HCT116 (cell line): ENCODE results near the gene PYGL. TPM values are rescaled to one million over a fixed set of nuclear protein-coding genes. Genes with fewer than 3 reads are reported as not detected.

Source experiments
- ATAC-seq: fragments of 200-7000 bp; cut with Tn5 transposase; 2 replicates; pipeline ENCODE4 v1.9.1; 2020; ENCODE audit warnings: mild to moderate bottlenecking, moderate library complexity
- BruUV-seq: library from RNA; stranded (reverse); fragments of 400-500 nt; replicated peaks from 2 replicates; lab custom pipeline; 2021; lab: Mats Ljungman, UMichigan
- CTCF ChIA-PET: fragments of 300-600 bp; sonication (Branson Sonifier 250); formaldehyde crosslinking; loops from one replicate; lab custom pipeline; 2021; ENCODE audit warnings: antibody characterized with exemption; lab: Charles Lee
- POLR2A ChIA-PET: fragments of 300-600, 350-600 bp; sonication (Branson Sonifier 250); formaldehyde crosslinking; loops from one replicate; lab custom pipeline; 2021; ENCODE audit warnings: antibody characterized with exemption; lab: Charles Lee
- RAD21 ChIA-PET, 2 experiments: fragments of 300-600 bp; sonication (Branson Sonifier 250); formaldehyde crosslinking; loops; one replicate each; lab custom pipeline; 2023; ENCODE audit warnings: low total read pairs in 2 of 2; ENCODE audit not compliant: uncharacterized antibody in 2 of 2, unreplicated experiment in 2 of 2, low non-redundant PET in 1 of 2; lab: Charles Lee
- DNase-seq: peaks from one replicate; pipeline ENCODE4 v3.0.0-alpha.2; 2010; ENCODE audit warnings: low read depth, low spot score
- H2AFZ ChIP-seq: fragments of 200-600 bp; shearing (Covaris generic), sonication (generic); 2 replicates; pipeline ENCODE4 v1.6.1; 2017; ENCODE audit warnings: low read depth, mixed run types, mixed read lengths, antibody characterized with exemption, low read length; ENCODE audit not compliant: poor library complexity, severe bottlenecking
- H3K27ac ChIP-seq: 2 replicates; pipeline ENCODE4 v1.5.1; 2012; ENCODE audit warnings: low read depth, low read length
- H3K27me3 ChIP-seq: fragments of 200-600 bp; sonication (generic); 2 replicates; pipeline ENCODE4 v1.6.1; 2016; ENCODE audit warnings: mixed run types, low read length, mixed read lengths; ENCODE audit not compliant: insufficient read depth
- H3K36me3 ChIP-seq, 2 experiments: fragments of 200-500 bp in 1 of 2; fragments of 200-600 bp in 1 of 2; sonication (Bioruptor generic) in 1 of 2; sonication (generic) in 1 of 2; 2 replicates each; pipeline versions ENCODE4 v1.5.1 to v1.6.1; 2014 to 2016; ENCODE audit warnings: low read length in 2 of 2, inconsistent platforms in 1 of 2, mixed read lengths in 1 of 2, mixed run types in 1 of 2; ENCODE audit not compliant: insufficient read depth in 2 of 2, control insufficient read depth in 1 of 2
- H3K4me1 ChIP-seq, 2 experiments: fragments of 200-600 bp in 1 of 2; sonication (generic) in 1 of 2; 2 replicates each; pipeline versions ENCODE4 v1.5.1 to v1.6.1; 2012 to 2017; ENCODE audit warnings: low read length in 2 of 2, inconsistent platforms in 1 of 2, mild to moderate bottlenecking in 1 of 2, mixed read lengths in 1 of 2, mixed run types in 1 of 2, moderate library complexity in 1 of 2; ENCODE audit not compliant: insufficient read depth in 2 of 2, control insufficient read depth in 1 of 2
- H3K4me2 ChIP-seq: fragments of 200-600 bp; sonication (generic); 2 replicates; pipeline ENCODE4 v1.6.1; 2017; ENCODE audit warnings: mixed run types, low read length, mixed read lengths
- H3K4me3 ChIP-seq, 2 experiments: fragments of 200-600 bp in 1 of 2; sonication (generic) in 1 of 2; replicated peaks in 1 of 2; 2 replicates each; pipeline ENCODE4 v1.5.1; 2011 to 2016; ENCODE audit warnings: low read length in 2 of 2, control low read depth in 1 of 2, low read depth in 1 of 2, mild to moderate bottlenecking in 1 of 2, mixed read lengths in 1 of 2, mixed run types in 1 of 2
- H3K79me2 ChIP-seq: fragments of 200-600 bp; sonication (generic); 2 replicates; pipeline ENCODE4 v1.6.1; 2017; ENCODE audit warnings: mild to moderate bottlenecking, mixed run types, low read length, moderate library complexity, mixed read lengths; ENCODE audit not compliant: insufficient read depth
- H3K9ac ChIP-seq: fragments of 200-600 bp; sonication (generic); 2 replicates; pipeline ENCODE4 v1.6.1; 2016; ENCODE audit warnings: low read length, mixed read lengths
- H3K9me2 ChIP-seq: fragments of 200-600 bp; sonication (generic), shearing (Covaris generic); 2 replicates; pipeline ENCODE4 v1.6.1; 2017; ENCODE audit warnings: mixed run types, mild to moderate bottlenecking, moderate library complexity; ENCODE audit not compliant: insufficient read depth
- H3K9me3 ChIP-seq, 2 experiments: fragments of 200-500 bp in 1 of 2; fragments of 200-600 bp in 1 of 2; sonication (Bioruptor generic) in 1 of 2; sonication (generic) in 1 of 2; 2 replicates each; pipeline ENCODE4 v1.6.1; 2014 to 2017; ENCODE audit warnings: low read length in 2 of 2, mixed read lengths in 2 of 2, inconsistent platforms in 1 of 2, low read depth in 1 of 2, mild to moderate bottlenecking in 1 of 2, mixed run types in 1 of 2, moderate library complexity in 1 of 2; ENCODE audit not compliant: control insufficient read depth in 1 of 2, insufficient read depth in 1 of 2
- H4K20me1 ChIP-seq: fragments of 200-600 bp; sonication (generic), shearing (Covaris generic); 2 replicates; pipeline ENCODE4 v1.6.1; 2017; ENCODE audit warnings: mixed run types, mild to moderate bottlenecking, moderate library complexity; ENCODE audit not compliant: insufficient read depth
- CBX3 ChIP-seq: IDR thresholded peaks from 2 replicates; pipeline ENCODE4 v1.6.1; 2012; ENCODE audit warnings: low read depth
- CTCF ChIP-seq, 3 experiments: fragments of 200-600 bp in 1 of 3; sonication (generic) in 1 of 3; IDR thresholded peaks in 2 of 3; conservative IDR thresholded peaks in 1 of 3; 2 replicates each; pipeline ENCODE4 v1.5.1; 2012 to 2017; ENCODE audit warnings: low read depth in 2 of 3, low read length in 2 of 3, antibody characterized with exemption in 1 of 3, borderline replicate concordance in 1 of 3, control low read depth in 1 of 3, mild to moderate bottlenecking in 1 of 3, mixed read lengths in 1 of 3, mixed run types in 1 of 3, moderate library complexity in 1 of 3; ENCODE audit not compliant: insufficient read depth in 1 of 3
- EZH2 ChIP-seq: fragments of 200-600 bp; sonication (generic); IDR thresholded peaks from 2 replicates; pipeline ENCODE4 v1.6.1; 2017; ENCODE audit warnings: antibody characterized with exemption, mixed run types
- JUND ChIP-seq: IDR thresholded peaks from 2 replicates; pipeline ENCODE4 v1.6.1; 2012
- MAX ChIP-seq: IDR thresholded peaks from 2 replicates; pipeline ENCODE4 v1.6.1; 2012
- POLR2A ChIP-seq: IDR thresholded peaks from 2 replicates; pipeline ENCODE4 v1.7.0; 2011; ENCODE audit warnings: borderline replicate concordance; ENCODE audit not compliant: insufficient read depth, insufficient read length; ENCODE audit errors: extremely low read depth
- POLR2AphosphoS5 ChIP-seq: IDR thresholded peaks from 2 replicates; pipeline ENCODE4 v1.6.1; 2011; ENCODE audit warnings: mild to moderate bottlenecking, low read depth, low read length, moderate library complexity
- RAD21 ChIP-seq: IDR thresholded peaks from 2 replicates; pipeline ENCODE4 v1.6.1; 2012; ENCODE audit warnings: low read depth, mild to moderate bottlenecking
- REST ChIP-seq: IDR thresholded peaks from 2 replicates; pipeline ENCODE4 v1.6.1; 2012; ENCODE audit warnings: low read depth
- SIN3A ChIP-seq: IDR thresholded peaks from 2 replicates; pipeline ENCODE4 v1.6.1; 2012; ENCODE audit warnings: low read depth
- SP1 ChIP-seq: IDR thresholded peaks from 2 replicates; pipeline ENCODE4 v1.6.1; 2012; ENCODE audit warnings: low read depth
- SRF ChIP-seq: IDR thresholded peaks from 2 replicates; pipeline ENCODE4 v1.6.1; 2012; ENCODE audit warnings: low read depth
- ZBTB33 ChIP-seq: IDR thresholded peaks from 2 replicates; pipeline ENCODE4 v1.6.1; 2011; ENCODE audit warnings: mild to moderate bottlenecking, low read length, moderate library complexity; ENCODE audit not compliant: insufficient replicate concordance; ENCODE audit errors: extremely low read depth
- ZFX ChIP-seq: fragments of 450-650 bp; IDR thresholded peaks from 2 replicates; pipeline ENCODE4 v1.6.1; 2017
- intact Hi-C: fragments of 100-400 bp; cut with micrococcal nuclease; formaldehyde crosslinking; loops from 2 replicates; pipeline ENCODE4 v1.10.0; 2022
- total RNA-seq: library from RNA; stranded (reverse); gene quantifications from one replicate; pipeline ENCODE4 v1.2.1, GENCODE V29; 2021; ENCODE audit not compliant: unreplicated experiment

PYGL gene
- total RNA-seq, 1 experiment from 2014 or later: 173 TPM

- ChIA-PET RAD21 (no interaction called here), POLR2A (no interaction called here), CTCF (no interaction called here)
- H3K4me3 ChIP-seq: no peak overlapping the region
- ATAC-seq (peak; percentile 46; the same call in 1 of the 2 replicates), DNase-seq (no peak)
- H2AFZ ChIP-seq: no peak overlapping the region
- no TSS peak for BruUV-seq
- TF ChIP-seq SP1 (0 out of 2 replicates have a peak, but pooled peaks have one; percentile 10), CBX3 (no peak), SIN3A (no peak), ZBTB33 (no peak), RAD21 (no peak), POLR2AphosphoS5 (no peak), REST (no peak), MAX (no peak), EZH2 (no peak), ZFX (no peak), CTCF (IDR thresholded peaks at IDR 0.05 in 2 of 3, conservative IDR thresholded peaks at IDR 0.05 in 1 of 3; ENCODE audit: borderline replicate concordance in 1 of 3, insufficient read depth in 1 of 3, low read depth in 2 of 3, low read length in 2 of 3) (no peak), SRF (no peak), POLR2A (no peak), JUND (peak; percentile 44)
- H3K9ac ChIP-seq: no peak overlapping the region
- no peak overlapping the region for H3K27ac ChIP-seq
- H3K79me2 ChIP-seq: no peaks in the 10 kb centered on the region
- no peaks in the 10 kb centered on the region for H3K9me2 ChIP-seq
- H3K36me3 ChIP-seq: no peaks in the 10 kb centered on the region
- no peaks in the 10 kb centered on the region for H4K20me1 ChIP-seq
- H3K9me3 ChIP-seq: no peaks in the 10 kb centered on the region
- peak overlapping the region; percentile 29 for H3K4me2 ChIP-seq
- H3K4me1 ChIP-seq: peaks cover 8 to 9% of the 10 kb centered on the region in 2 experiments; a peak in 2 of 4 replicates
- intact Hi-C loops: no loop called here
- H3K27me3 ChIP-seq: no peaks in the 10 kb centered on the region
Observed at GRCh38 chr14:50961605-50962221, 17.4 kb upstream of the PYGL start.
